ENCODE data around the gene SHPK. TPM values are rescaled to one million over a fixed set of nuclear protein-coding genes. Genes with fewer than 3 reads are reported as not detected.

SHPK gene
- total and polyA plus RNA-seq, 9 of the 15 experiments (the other 6 are each of a cell fraction or from before 2014, with no cell fraction given) = 2.5 to 16.3 (median 11.8) TPM

DNA sequence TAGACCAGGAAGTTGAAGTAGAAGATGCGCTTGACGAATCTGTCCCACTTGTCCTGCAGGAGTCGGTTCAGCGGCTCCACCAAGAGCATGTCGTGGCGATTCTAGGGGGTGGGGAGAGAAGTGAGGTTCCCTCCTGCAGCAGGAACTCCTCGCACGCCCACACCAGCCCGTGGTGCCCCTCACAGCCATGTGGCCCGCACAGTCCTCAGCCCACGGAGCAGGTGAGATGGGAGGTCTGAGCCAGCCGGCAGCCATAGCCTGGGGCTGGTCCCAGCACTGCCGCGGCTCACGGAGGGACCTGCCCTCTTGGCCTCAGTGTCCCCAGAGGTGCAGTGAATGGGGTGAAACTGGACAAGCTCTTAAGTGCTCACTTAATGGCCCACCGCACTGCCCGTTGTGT lies 50.2 kb downstream of the SHPK start:
- Histone ChIP-seq H3K9me3 (replicated peaks; ENCODE audit: control insufficient read depth, insufficient read depth, low read depth, low read length) (no peaks in the 10 kb centered on the region), H3K27me3 (ENCODE audit: control insufficient read depth in 2 of 2, insufficient read depth in 2 of 2, low read length in 2 of 2) (peaks cover 0 to 17% of the 10 kb centered on the region in 2 experiments; a peak in 2 of 5 replicates), H3K79me2 (ENCODE audit: control insufficient read depth, insufficient read depth, low read length) (no peaks in the 10 kb centered on the region), H4K20me1 (replicated peaks; ENCODE audit: control insufficient read depth, insufficient read depth, low read length) (no peaks in the 10 kb centered on the region), H3K9ac (ENCODE audit: insufficient read depth in 1 of 2, low read depth in 2 of 2, low read length in 2 of 2) (no peak overlapping the region; a peak in 1 of 4 replicates), H3K36me3 (ENCODE audit: control insufficient read depth, insufficient read depth, low read length) (no peaks in the 10 kb centered on the region), H3K4me3 (no peak overlapping the region), H3K4me1 (replicated peaks in 1 of 2; ENCODE audit: control insufficient read depth in 2 of 2, insufficient read depth in 2 of 2, low read length in 2 of 2) (no peaks in the 10 kb centered on the region; a peak in 1 of 5 replicates), H3K27ac (ENCODE audit: extremely low read depth, low read depth, low read length) (no peak overlapping the region), H2AFZ (ENCODE audit: low read depth, low read length) (no peak overlapping the region), H3K9me1 (ENCODE audit: control insufficient read depth, insufficient read depth, low read length) (no peaks in the 10 kb centered on the region), H3K4me2 (ENCODE audit: insufficient read depth, low read length) (no peak overlapping the region)
- ChIA-PET POLR2A (interaction anchor here (1.2 kb wide), 1 partner anchor 16 kb away, joined by 4 read pairs; no protein-coding TSS in a partner anchor), CTCF (ENCODE audit: low intra/inter-chr PET ratio) (no interaction called here)
- DNase-seq (ENCODE audit: extremely low read depth in 1 of 4, low spot score in 3 of 4) (no peak), FAIRE-seq (no peak), ATAC-seq (no peak)
- no TSS peak for BruUV-seq (replicated peaks)
- intact Hi-C loops (cut with micrococcal nuclease) (no loop called here), in situ Hi-C loops (cut with MboI) (no loop called here)
- 29% methylated on average over 8 of the region's 17 CpGs for whole genome bisulfite sequencing (ENCODE audit: insufficient coverage, low coverage, missing lambda C conversion rate)
- TF ChIP-seq KDM4B (IDR thresholded peaks at IDR 0.05; ENCODE audit: borderline replicate concordance in 2 of 2, low read depth in 1 of 2) = no peak
- no peak for TF ChIP-seq PURB (CRISPR knock-in tag; IDR thresholded peaks at IDR 0.05; ENCODE audit: low read depth)
- no peak for TF ChIP-seq ZNF24 (IDR thresholded peaks at IDR 0.05)
- no peak for TF ChIP-seq STAT5A (IDR thresholded peaks at IDR 0.05; ENCODE audit: borderline replicate concordance, low read length)
- TF ChIP-seq, protein P1, sequence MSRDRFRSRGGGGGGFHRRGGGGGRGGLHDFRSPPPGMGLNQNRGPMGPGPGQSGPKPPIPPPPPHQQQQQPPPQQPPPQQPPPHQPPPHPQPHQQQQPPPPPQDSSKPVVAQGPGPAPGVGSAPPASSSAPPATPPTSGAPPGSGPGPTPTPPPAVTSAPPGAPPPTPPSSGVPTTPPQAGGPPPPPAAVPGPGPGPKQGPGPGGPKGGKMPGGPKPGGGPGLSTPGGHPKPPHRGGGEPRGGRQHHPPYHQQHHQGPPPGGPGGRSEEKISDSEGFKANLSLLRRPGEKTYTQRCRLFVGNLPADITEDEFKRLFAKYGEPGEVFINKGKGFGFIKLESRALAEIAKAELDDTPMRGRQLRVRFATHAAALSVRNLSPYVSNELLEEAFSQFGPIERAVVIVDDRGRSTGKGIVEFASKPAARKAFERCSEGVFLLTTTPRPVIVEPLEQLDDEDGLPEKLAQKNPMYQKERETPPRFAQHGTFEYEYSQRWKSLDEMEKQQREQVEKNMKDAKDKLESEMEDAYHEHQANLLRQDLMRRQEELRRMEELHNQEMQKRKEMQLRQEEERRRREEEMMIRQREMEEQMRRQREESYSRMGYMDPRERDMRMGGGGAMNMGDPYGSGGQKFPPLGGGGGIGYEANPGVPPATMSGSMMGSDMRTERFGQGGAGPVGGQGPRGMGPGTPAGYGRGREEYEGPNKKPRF (IDR thresholded peaks at IDR 0.05; ENCODE audit: low read depth, low read length) = no peak
- TF ChIP-seq PTBP1 (IDR thresholded peaks at IDR 0.05; ENCODE audit: low read depth, low read length) = no peak
- TF ChIP-seq NKRF (IDR thresholded peaks at IDR 0.05; ENCODE audit: borderline replicate concordance) = no peak
- TF ChIP-seq, protein P2, sequence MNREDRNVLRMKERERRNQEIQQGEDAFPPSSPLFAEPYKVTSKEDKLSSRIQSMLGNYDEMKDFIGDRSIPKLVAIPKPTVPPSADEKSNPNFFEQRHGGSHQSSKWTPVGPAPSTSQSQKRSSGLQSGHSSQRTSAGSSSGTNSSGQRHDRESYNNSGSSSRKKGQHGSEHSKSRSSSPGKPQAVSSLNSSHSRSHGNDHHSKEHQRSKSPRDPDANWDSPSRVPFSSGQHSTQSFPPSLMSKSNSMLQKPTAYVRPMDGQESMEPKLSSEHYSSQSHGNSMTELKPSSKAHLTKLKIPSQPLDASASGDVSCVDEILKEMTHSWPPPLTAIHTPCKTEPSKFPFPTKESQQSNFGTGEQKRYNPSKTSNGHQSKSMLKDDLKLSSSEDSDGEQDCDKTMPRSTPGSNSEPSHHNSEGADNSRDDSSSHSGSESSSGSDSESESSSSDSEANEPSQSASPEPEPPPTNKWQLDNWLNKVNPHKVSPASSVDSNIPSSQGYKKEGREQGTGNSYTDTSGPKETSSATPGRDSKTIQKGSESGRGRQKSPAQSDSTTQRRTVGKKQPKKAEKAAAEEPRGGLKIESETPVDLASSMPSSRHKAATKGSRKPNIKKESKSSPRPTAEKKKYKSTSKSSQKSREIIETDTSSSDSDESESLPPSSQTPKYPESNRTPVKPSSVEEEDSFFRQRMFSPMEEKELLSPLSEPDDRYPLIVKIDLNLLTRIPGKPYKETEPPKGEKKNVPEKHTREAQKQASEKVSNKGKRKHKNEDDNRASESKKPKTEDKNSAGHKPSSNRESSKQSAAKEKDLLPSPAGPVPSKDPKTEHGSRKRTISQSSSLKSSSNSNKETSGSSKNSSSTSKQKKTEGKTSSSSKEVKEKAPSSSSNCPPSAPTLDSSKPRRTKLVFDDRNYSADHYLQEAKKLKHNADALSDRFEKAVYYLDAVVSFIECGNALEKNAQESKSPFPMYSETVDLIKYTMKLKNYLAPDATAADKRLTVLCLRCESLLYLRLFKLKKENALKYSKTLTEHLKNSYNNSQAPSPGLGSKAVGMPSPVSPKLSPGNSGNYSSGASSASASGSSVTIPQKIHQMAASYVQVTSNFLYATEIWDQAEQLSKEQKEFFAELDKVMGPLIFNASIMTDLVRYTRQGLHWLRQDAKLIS (CRISPR knock-in tag; IDR thresholded peaks at IDR 0.05) = no peak
- no peak for TF ChIP-seq PTTG1 (tag; IDR thresholded peaks at IDR 0.05; ENCODE audit: low read depth)
- TF ChIP-seq PATZ1 (CRISPR knock-in tag; IDR thresholded peaks at IDR 0.05; ENCODE audit: borderline replicate concordance) = no peak

All from K562 (cell line).